ENCODE data around the gene HIC2.

The HIC2 gene

DNA sequence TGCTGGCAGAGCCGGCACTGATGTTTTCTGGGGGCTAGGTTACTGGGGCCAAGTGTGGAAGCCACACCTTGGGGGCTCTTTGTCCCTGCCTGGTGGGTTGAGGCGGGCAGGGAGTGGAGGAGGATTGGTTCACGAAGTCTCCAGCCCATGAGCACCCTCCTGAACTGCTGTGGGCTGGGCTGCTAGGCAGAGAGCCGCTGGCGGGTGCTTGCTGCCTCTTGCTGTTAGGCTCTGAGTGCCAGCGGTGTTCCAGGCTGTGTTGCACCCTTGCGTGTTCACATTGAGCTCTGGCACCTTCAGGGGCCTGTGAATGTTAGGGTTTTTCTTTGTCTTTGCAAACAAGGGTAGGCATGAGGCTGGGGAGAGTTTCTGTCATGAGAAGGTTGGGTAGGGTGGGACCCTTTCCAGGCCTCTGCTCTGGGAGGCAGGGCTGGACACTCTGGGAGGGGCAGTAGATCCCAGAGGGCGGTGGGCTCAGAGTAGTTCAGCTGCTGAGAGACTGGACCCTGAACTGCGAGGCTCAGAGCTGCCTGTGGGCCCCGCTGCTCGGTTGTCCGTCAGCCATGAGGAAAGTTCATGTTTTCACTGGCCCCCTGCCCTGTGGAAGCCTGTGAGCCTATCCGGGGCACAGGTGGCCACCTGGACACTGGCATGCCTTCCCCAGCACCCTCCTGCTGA is 26.0 kb downstream of the HIC2 start:
- H3K36me3 ChIP-seq, result peaks cover 47% of the 10 kb centered on the region
- H3K9me3 ChIP-seq (ENCODE audit: severe bottlenecking), result no peaks in the 10 kb centered on the region
- H3K27ac ChIP-seq, result no peak overlapping the region
- H3K4me3 ChIP-seq (ENCODE audit: low read depth, low read length), result no peak overlapping the region
- H3K27me3 ChIP-seq (ENCODE audit: insufficient read depth, low read depth, severe bottlenecking), result no peaks in the 10 kb centered on the region
- no peak for TF ChIP-seq CTCF (IDR thresholded peaks at IDR 0.05; ENCODE audit: low read depth, low read length)
- no peak for DNase-seq

DNA sequence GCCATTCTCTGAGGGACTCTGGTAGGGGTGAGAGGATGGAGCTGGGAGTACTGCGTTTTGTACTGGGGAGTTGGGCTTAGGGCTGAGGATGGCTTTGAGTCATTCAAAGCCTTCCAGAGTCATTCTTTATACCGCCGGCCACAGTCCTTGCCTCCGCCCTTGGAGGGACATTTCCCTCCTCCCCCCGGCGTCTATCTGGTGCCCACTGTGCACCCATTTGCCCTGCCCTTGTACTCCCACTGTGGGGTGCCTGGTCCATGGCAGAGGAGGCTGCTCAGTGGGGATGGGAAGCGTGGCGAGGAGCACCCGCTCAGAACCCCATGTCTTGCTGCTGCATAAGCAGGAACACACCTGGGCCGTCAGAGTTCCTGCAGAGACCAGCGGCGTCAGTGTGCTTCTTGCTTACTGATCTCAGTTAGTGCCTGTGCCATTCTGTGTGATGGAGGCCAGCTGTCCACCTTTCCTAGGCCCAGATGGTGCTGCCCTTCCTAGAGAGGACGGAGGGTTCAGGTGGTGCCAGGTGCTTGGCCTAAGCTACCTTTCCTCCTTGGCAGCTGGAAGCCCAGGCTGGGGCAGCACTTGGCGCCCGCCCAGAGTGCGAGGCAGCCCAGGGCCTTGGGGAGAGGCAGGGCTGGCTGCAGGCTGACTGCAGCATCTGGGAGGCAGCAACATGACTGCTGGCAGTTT is 26.7 kb downstream of the HIC2 start:
- peaks cover 50% of the 10 kb centered on the region for H3K36me3 ChIP-seq
- DNase-seq, result no peak
- no peak overlapping the region for H3K4me3 ChIP-seq (ENCODE audit: low read depth, low read length)
- H3K9me3 ChIP-seq (ENCODE audit: severe bottlenecking), result no peaks in the 10 kb centered on the region
- no peaks in the 10 kb centered on the region for H3K27me3 ChIP-seq (ENCODE audit: insufficient read depth, low read depth, severe bottlenecking)
- no peak overlapping the region for H3K27ac ChIP-seq
- no peak for TF ChIP-seq CTCF (IDR thresholded peaks at IDR 0.05; ENCODE audit: low read depth, low read length)

DNA sequence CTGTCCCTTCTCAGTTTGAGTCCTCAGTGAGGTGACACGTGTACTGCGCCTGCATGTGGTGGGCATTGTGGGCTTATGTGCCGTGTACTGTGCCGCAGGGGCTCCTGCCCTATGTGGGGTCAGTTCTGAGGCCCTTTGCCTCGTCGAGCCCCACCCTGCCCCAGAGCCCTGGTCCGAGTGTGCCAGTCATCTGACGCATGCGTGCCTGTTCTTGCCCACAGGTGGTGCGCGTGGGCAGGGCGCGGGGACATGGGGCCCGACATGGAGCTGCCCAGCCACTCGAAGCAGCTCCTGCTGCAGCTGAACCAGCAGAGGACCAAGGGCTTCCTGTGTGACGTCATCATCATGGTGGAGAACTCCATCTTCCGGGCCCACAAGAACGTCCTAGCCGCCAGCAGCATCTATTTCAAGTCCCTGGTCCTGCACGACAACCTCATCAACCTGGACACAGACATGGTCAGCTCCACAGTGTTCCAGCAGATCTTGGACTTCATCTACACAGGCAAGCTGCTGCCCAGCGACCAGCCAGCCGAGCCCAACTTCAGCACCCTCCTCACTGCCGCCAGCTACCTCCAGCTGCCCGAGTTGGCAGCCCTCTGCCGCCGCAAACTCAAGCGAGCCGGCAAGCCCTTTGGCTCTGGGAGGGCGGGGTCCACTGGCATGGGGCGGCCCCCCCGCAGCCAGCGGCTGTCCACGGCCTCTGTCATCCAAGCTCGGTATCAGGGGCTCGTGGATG is 27.7 kb downstream of the HIC2 start:
- Histone ChIP-seq H3K27ac (no peak overlapping the region), H3K27me3 (ENCODE audit: insufficient read depth, low read depth, severe bottlenecking) (no peaks in the 10 kb centered on the region), H3K36me3 (peaks cover 55% of the 10 kb centered on the region), H3K4me3 (ENCODE audit: low read depth, low read length) (no peak overlapping the region), H3K9me3 (ENCODE audit: severe bottlenecking) (no peaks in the 10 kb centered on the region)
- no peak for DNase-seq
- TF ChIP-seq CTCF (IDR thresholded peaks at IDR 0.05; ENCODE audit: low read depth, low read length), result no peak

- Histone ChIP-seq H3K4me3 (ENCODE audit: low read depth, low read length) (no peak overlapping the region), H3K36me3 (peaks cover 55% of the 10 kb centered on the region), H3K27ac (no peak overlapping the region), H3K9me3 (ENCODE audit: severe bottlenecking) (no peaks in the 10 kb centered on the region), H3K27me3 (ENCODE audit: insufficient read depth, low read depth, severe bottlenecking) (no peaks in the 10 kb centered on the region)
- DNase-seq, result no peak
- TF ChIP-seq CTCF (IDR thresholded peaks at IDR 0.05; ENCODE audit: low read depth, low read length), result no peak
Measured at GRCh38 chr22:21445437-21446127, 28.4 kb downstream of the HIC2 start.

DNA sequence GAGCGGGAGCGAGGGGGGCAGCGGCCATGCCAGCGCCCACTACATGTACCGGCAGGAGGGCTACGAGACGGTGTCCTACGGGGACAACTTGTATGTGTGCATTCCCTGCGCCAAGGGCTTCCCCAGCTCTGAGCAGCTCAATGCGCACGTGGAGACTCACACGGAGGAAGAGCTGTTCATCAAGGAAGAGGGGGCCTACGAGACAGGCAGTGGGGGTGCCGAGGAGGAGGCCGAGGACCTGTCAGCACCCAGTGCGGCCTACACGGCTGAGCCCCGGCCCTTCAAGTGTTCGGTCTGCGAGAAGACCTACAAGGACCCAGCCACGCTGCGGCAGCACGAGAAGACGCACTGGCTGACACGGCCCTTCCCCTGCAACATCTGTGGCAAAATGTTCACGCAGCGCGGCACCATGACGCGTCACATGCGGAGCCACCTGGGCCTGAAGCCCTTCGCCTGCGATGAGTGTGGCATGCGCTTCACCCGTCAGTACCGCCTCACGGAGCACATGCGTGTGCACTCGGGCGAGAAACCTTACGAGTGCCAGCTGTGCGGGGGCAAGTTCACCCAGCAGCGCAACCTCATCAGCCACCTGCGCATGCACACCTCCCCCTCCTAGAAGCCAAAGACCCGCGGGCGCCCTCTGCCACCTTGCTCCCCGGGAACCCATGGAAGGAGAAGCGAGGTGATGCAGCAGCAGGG is 29.1 kb downstream of the HIC2 start:
- no peak overlapping the region for H3K4me3 ChIP-seq (ENCODE audit: low read depth, low read length)
- no peak overlapping the region for H3K27ac ChIP-seq
- DNase-seq, result no peak
- no peaks in the 10 kb centered on the region for H3K9me3 ChIP-seq (ENCODE audit: severe bottlenecking)
- no peak for TF ChIP-seq CTCF (IDR thresholded peaks at IDR 0.05; ENCODE audit: low read depth, low read length)
- peaks cover 55% of the 10 kb centered on the region for H3K36me3 ChIP-seq
- no peaks in the 10 kb centered on the region for H3K27me3 ChIP-seq (ENCODE audit: insufficient read depth, low read depth, severe bottlenecking)
